Erythroblast (primary cell): ENCODE measurements around the gene ASPDH.

Experiments
- GATA1 ChIP-seq: IDR thresholded peaks from 2 replicates; pipeline ENCODE4 v1.6.1; 2011; ENCODE audit warnings: low read depth, mild to moderate bottlenecking, control low read depth, low read length, moderate library complexity
- POLR2A ChIP-seq: IDR thresholded peaks from 2 replicates; pipeline ENCODE4 v1.6.1; 2011; ENCODE audit warnings: mild to moderate bottlenecking, low read length

- TF ChIP-seq POLR2A (no peak), GATA1 (no peak)
Observed at GRCh38 chr19:50500753-50501151, 13.0 kb downstream of the ASPDH start.
